Thyroid gland (tissue), 4 donors: ENCODE data around the gene FCER2.

Source experiments
- POLR2A ChIP-seq, 2 donors: fragments of 450-650 bp; IDR thresholded peaks; one replicate each; pipeline ENCODE4 v1.6.1; 2017; ENCODE audit warnings: antibody characterized with exemption in 2 of 2, mild to moderate bottlenecking in 2 of 2, moderate library complexity in 1 of 2
- TF ChIP-seq, protein P1 (sequence below), 6 experiments: fragments of 200-600 bp in 3 of 6; fragments of 450-650 bp in 3 of 6; sonication (generic) in 3 of 6; IDR thresholded peaks; one replicate each; pipeline ENCODE4 v1.5.1; 2016 to 2019; ENCODE audit warnings: antibody characterized with exemption in 6 of 6, mild to moderate bottlenecking in 2 of 6, inconsistent platforms in 1 of 6, moderate library complexity in 1 of 6

DNA sequence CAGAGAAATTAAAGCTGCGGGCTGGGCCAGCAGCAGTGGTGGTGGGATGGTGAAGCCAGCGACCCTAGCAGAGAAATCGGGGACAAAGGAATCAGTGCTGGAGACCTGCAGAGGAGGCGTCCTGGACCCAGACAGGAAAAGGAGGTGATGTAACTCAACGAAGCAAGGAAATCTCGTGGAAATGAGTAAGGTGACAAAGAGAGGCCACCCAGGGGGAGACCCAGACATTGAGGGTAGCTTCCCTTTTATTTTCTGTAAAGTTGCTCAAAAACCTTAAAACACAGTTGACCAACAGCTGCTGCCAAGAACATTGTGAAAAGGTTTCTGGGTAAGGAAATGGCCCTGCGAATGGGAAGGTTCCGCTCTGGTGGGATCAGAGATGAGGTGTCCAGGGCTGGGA, 46.4 kb downstream of the FCER2 start:
- TF ChIP-seq, protein P1, sequence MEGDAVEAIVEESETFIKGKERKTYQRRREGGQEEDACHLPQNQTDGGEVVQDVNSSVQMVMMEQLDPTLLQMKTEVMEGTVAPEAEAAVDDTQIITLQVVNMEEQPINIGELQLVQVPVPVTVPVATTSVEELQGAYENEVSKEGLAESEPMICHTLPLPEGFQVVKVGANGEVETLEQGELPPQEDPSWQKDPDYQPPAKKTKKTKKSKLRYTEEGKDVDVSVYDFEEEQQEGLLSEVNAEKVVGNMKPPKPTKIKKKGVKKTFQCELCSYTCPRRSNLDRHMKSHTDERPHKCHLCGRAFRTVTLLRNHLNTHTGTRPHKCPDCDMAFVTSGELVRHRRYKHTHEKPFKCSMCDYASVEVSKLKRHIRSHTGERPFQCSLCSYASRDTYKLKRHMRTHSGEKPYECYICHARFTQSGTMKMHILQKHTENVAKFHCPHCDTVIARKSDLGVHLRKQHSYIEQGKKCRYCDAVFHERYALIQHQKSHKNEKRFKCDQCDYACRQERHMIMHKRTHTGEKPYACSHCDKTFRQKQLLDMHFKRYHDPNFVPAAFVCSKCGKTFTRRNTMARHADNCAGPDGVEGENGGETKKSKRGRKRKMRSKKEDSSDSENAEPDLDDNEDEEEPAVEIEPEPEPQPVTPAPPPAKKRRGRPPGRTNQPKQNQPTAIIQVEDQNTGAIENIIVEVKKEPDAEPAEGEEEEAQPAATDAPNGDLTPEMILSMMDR (IDR thresholded peaks at IDR 0.05): no peak
- no peak for TF ChIP-seq POLR2A (IDR thresholded peaks at IDR 0.05)
